Panc1 (cell line): ENCODE data around the gene GPC6. TPM values are rescaled to one million over a fixed set of nuclear protein-coding genes. Genes with fewer than 3 reads are reported as not detected.

Experiments
- ATAC-seq: fragments of 200-7000 bp; cut with Tn5 transposase; 2 replicates; pipeline ENCODE4 v1.9.1; 2020; ENCODE audit warnings: mild to moderate bottlenecking, moderate library complexity
- BruUV-seq: library from RNA; stranded (reverse); fragments of 400-500 nt; replicated peaks from 2 replicates; lab custom pipeline; 2021; lab: Mats Ljungman, UMichigan
- CTCF ChIA-PET: fragments of 300-600 bp; sonication (Branson Sonifier 250); formaldehyde crosslinking; loops from one replicate; lab custom pipeline; 2022; ENCODE audit warnings: antibody characterized with exemption; lab: Charles Lee
- POLR2A ChIA-PET: fragments of 300-600 bp; sonication (Branson Sonifier 250); formaldehyde crosslinking; loops from one replicate; lab custom pipeline; 2022; ENCODE audit warnings: antibody characterized with exemption; lab: Charles Lee
- DNase-seq: peaks from one replicate; pipeline ENCODE4 v3.0.0-alpha.2; 2010; ENCODE audit warnings: low read depth, low spot score
- H3K27ac ChIP-seq: 2 replicates; pipeline ENCODE4 v1.5.1; 2011; ENCODE audit warnings: mild to moderate bottlenecking, low read length, inconsistent platforms
- H3K27me3 ChIP-seq: fragments of 200-500 bp; sonication (Bioruptor generic); 2 replicates; pipeline ENCODE4 v1.6.0; 2014; ENCODE audit warnings: low read length, inconsistent platforms; ENCODE audit not compliant: control insufficient read depth, insufficient read depth
- H3K36me3 ChIP-seq: fragments of 200-500 bp; sonication (Bioruptor generic); 2 replicates; pipeline ENCODE4 v1.5.1; 2014; ENCODE audit warnings: inconsistent platforms, mild to moderate bottlenecking, low read length, moderate library complexity; ENCODE audit not compliant: control insufficient read depth, insufficient read depth
- H3K4me1 ChIP-seq: 2 replicates; pipeline ENCODE4 v1.5.1; 2011; ENCODE audit warnings: inconsistent platforms, mild to moderate bottlenecking, low read length, moderate library complexity; ENCODE audit not compliant: control insufficient read depth, insufficient read depth
- H3K4me3 ChIP-seq, 2 experiments: 2 replicates each; pipeline ENCODE4 v1.5.1; 2011 to 2012; ENCODE audit warnings: low read depth in 2 of 2, low read length in 2 of 2, mild to moderate bottlenecking in 2 of 2, inconsistent platforms in 1 of 2, moderate library complexity in 1 of 2
- H3K9me3 ChIP-seq: fragments of 200-500 bp; sonication (Bioruptor generic); 2 replicates; pipeline ENCODE4 v1.5.1; 2014; ENCODE audit warnings: low read depth, mild to moderate bottlenecking, inconsistent platforms, low read length, moderate library complexity; ENCODE audit not compliant: control insufficient read depth, insufficient read depth
- POLR2AphosphoS5 ChIP-seq: IDR thresholded peaks from 2 replicates; pipeline ENCODE4 v1.6.1; 2012; ENCODE audit warnings: mild to moderate bottlenecking, low read depth, low read length, moderate library complexity
- SIN3A ChIP-seq: IDR thresholded peaks from 2 replicates; pipeline ENCODE4 v1.6.1; 2012; ENCODE audit warnings: low read depth, mild to moderate bottlenecking, low read length, moderate library complexity, borderline replicate concordance; ENCODE audit not compliant: insufficient read depth
- TCF7L2 ChIP-seq: IDR thresholded peaks from 2 replicates; pipeline ENCODE4 v1.6.1; 2011; ENCODE audit warnings: mild to moderate bottlenecking, low read depth, low read length, inconsistent platforms
- in situ Hi-C: cut with HindIII; loops from 2 replicates; pipeline ENCODE4 v1.10.0; 2016; ENCODE audit warnings: low sequenced_read_pairs, low pct_unique_long_range_greater_than_20kb
- intact Hi-C: fragments of 100-400 bp; cut with micrococcal nuclease; formaldehyde crosslinking; loops from one replicate; pipeline ENCODE4 v1.10.0; 2022; ENCODE audit not compliant: unreplicated experiment
- total RNA-seq: library from RNA; stranded (reverse); gene quantifications from one replicate; pipeline ENCODE4 v1.2.1, GENCODE V29; 2021; ENCODE audit not compliant: unreplicated experiment
- TF ChIP-seq, protein P1 (sequence below), 2 experiments: IDR thresholded peaks; 2 replicates each; pipeline ENCODE4 v1.6.1; 2011 to 2012; ENCODE audit warnings: low read depth in 2 of 2, control low read depth in 1 of 2, low read length in 1 of 2, mild to moderate bottlenecking in 1 of 2, moderate library complexity in 1 of 2; ENCODE audit not compliant: insufficient read depth in 1 of 2
- TF ChIP-seq, protein P2 (sequence below): fragments of 450-650 bp; IDR thresholded peaks from 2 replicates; pipeline ENCODE4 v1.5.1; 2017; ENCODE audit warnings: mild to moderate bottlenecking

GPC6 gene
- total RNA-seq, 1 experiment from 2014 or later, result 4.8 TPM

DNA sequence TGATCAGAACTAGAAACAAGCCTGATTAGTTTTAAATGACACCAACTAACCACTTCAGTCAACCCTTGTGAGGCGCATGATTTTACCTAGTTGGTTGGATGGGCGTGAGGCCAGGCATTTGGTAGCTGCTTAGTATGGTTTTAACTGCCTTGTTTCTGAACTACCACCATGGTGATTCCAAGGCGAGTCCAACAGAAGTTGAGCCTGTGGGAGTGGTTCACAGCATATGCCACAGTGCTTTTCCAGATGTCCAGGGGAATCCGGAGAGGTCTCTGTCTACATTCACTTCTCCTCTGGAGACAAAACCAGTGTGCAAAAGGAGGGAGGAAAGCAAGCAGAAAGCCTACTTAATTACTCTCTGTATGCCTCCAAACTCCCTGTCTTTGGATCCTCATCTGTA is 524.1 kb downstream of the GPC6 start:
- no TSS peak for BruUV-seq
- Histone ChIP-seq H3K9me3 (no peaks in the 10 kb centered on the region), H3K36me3 (no peaks in the 10 kb centered on the region), H3K4me3 (no peak overlapping the region), H3K27ac (no peak overlapping the region), H3K4me1 (no peaks in the 10 kb centered on the region), H3K27me3 (no peaks in the 10 kb centered on the region)
- TF ChIP-seq, protein P1, sequence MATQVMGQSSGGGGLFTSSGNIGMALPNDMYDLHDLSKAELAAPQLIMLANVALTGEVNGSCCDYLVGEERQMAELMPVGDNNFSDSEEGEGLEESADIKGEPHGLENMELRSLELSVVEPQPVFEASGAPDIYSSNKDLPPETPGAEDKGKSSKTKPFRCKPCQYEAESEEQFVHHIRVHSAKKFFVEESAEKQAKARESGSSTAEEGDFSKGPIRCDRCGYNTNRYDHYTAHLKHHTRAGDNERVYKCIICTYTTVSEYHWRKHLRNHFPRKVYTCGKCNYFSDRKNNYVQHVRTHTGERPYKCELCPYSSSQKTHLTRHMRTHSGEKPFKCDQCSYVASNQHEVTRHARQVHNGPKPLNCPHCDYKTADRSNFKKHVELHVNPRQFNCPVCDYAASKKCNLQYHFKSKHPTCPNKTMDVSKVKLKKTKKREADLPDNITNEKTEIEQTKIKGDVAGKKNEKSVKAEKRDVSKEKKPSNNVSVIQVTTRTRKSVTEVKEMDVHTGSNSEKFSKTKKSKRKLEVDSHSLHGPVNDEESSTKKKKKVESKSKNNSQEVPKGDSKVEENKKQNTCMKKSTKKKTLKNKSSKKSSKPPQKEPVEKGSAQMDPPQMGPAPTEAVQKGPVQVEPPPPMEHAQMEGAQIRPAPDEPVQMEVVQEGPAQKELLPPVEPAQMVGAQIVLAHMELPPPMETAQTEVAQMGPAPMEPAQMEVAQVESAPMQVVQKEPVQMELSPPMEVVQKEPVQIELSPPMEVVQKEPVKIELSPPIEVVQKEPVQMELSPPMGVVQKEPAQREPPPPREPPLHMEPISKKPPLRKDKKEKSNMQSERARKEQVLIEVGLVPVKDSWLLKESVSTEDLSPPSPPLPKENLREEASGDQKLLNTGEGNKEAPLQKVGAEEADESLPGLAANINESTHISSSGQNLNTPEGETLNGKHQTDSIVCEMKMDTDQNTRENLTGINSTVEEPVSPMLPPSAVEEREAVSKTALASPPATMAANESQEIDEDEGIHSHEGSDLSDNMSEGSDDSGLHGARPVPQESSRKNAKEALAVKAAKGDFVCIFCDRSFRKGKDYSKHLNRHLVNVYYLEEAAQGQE (IDR thresholded peaks at IDR 0.05; ENCODE audit: insufficient read depth in 1 of 2, low read depth in 2 of 2, low read length in 1 of 2), result no peak
- TF ChIP-seq SIN3A (no peak), POLR2AphosphoS5 (no peak), TCF7L2 (no peak)
- TF ChIP-seq, protein P2, sequence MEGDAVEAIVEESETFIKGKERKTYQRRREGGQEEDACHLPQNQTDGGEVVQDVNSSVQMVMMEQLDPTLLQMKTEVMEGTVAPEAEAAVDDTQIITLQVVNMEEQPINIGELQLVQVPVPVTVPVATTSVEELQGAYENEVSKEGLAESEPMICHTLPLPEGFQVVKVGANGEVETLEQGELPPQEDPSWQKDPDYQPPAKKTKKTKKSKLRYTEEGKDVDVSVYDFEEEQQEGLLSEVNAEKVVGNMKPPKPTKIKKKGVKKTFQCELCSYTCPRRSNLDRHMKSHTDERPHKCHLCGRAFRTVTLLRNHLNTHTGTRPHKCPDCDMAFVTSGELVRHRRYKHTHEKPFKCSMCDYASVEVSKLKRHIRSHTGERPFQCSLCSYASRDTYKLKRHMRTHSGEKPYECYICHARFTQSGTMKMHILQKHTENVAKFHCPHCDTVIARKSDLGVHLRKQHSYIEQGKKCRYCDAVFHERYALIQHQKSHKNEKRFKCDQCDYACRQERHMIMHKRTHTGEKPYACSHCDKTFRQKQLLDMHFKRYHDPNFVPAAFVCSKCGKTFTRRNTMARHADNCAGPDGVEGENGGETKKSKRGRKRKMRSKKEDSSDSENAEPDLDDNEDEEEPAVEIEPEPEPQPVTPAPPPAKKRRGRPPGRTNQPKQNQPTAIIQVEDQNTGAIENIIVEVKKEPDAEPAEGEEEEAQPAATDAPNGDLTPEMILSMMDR, result no peak
- intact Hi-C loops, result no loop called here
- in situ Hi-C loops, result no loop called here
- ChIA-PET POLR2A (no interaction called here), CTCF (no interaction called here)
- DNase-seq, result no peak
- ATAC-seq, result no peak

DNA sequence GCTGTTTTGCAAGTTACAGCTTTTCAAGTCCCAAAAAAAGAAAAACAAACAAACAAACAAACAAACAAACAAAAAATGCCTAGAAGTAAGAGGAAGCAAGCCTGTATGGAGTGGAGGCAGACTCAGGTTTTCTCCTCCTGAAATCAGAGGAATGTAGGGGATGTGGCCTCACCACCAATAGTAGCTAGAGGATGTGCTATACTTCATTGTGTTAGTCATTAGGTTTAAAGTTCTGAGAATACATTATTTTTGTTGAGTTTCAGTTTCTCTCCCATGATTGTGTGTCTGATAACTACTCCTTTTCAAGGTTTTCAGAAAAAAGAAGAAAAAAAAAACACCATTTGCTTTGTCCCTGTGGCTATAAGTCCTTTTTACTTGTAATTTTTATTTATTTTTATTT is 524.5 kb downstream of the GPC6 start:
- no peak overlapping the region for H3K4me3 ChIP-seq
- ChIA-PET POLR2A (no interaction called here), CTCF (no interaction called here)
- no peak overlapping the region for H3K27ac ChIP-seq
- DNase-seq, result no peak
- intact Hi-C loops (no loop called here), in situ Hi-C loops (no loop called here)
- no peak for ATAC-seq
- no peaks in the 10 kb centered on the region for H3K36me3 ChIP-seq
- H3K9me3 ChIP-seq, result no peaks in the 10 kb centered on the region
- no peaks in the 10 kb centered on the region for H3K4me1 ChIP-seq
- H3K27me3 ChIP-seq, result no peaks in the 10 kb centered on the region
- BruUV-seq, result no TSS peak
- TF ChIP-seq, protein P1 (IDR thresholded peaks at IDR 0.05; ENCODE audit: insufficient read depth in 1 of 2, low read depth in 2 of 2, low read length in 1 of 2), result no peak
- no peak for TF ChIP-seq SIN3A
- TF ChIP-seq, protein P2, result no peak
- no peak for TF ChIP-seq TCF7L2
- TF ChIP-seq POLR2AphosphoS5, result no peak
